T-helper 1 cell (primary cell): Measurements from ENCODE around the gene GLCE.
A peak's percentile ranks its signal among the peaks of the same experiment; 100 is the strongest.
"Not testable (repeated sequence)": the region's sequence is repeated elsewhere in the genome, so short reads cannot be mapped to it uniquely, and the experiment has no call there.

Experiments
- DNase-seq, 5 donors: peaks; one replicate each; pipeline ENCODE4 v3.0.0-alpha.2; 2012 to 2020

Gene GLCE

DNA sequence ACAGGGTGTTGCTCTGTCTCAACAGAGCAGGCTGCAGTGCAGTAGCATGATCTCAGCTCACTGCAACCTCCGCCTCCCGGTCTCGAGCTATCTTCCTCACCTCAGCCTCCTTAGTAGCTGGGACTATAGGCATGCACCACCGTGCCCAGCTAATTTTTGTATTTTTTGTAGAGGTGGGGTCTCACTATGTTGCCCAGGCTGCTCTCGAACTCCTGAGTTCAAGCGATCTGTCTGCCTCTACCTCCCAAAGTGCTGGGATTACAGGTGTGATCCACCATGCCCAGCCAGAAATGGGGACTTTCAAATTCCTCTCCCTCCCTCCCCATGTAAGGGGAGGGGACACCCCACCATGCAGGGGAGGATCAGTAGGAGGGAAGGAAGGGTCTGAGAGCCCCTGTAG, 141.7 kb downstream of the GLCE start:
- not testable (repeated sequence) for DNase-seq

DNA sequence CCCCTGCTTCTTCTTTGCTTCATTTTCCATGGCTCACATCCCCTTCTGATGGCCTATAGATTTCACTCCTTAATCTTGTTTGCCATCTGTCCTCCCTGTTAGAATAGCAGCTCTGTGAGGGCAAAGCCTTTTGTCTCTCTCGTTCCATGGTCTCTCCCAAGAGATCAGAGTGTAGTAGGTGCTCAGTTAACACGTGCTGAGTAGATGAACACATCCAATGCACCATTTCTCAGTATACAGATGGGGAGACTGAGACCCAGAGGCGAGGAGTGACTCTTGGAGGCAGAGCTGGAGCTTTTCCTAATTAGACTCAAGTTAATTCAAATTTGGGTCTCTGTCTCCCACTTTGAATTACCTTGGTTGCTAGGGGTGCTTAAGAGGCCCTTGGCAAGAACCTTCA, 142.5 kb downstream of the GLCE start:
- DNase-seq: no peak

DNA sequence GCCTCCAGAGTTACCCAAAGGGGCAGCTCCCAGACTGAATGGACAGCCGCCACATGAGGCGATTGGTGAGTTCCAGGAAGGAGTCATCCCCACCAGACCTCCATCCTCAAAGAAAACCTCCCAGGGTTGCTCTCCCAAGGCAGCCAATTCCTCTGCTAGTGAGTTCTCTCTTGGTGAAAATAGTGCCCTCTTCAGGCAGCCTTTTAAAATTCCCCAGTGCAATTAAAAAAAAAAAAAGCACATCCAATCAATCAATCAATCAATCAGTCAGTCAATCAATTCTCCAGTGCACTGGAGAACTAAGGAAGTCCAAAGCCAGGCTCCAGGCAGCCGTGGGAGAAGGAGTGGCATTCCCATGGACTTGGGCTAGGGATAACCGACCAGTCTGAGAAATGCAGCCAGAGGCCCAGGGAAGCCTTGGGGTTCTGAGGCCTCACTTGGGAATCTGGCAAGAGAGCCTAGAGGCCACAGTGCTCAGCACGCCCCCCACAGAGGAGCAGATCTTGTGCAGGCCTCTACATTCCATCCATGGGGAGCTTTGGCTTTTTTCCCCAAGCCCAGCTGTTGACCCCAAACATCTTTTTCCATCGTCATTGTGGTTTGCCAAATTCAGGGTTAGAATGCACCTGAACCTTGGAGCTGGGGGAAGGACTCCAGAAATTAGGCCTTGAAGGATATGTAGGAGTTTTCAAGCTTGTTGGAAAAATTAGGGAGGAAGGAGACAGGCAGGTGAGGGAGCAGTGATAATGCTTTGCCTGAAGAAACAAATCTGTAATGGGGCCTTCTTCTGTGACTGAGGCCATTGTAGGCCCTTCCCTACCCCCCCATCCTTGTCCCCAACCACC, 143.1 kb downstream of the GLCE start:
- DNase-seq: no peak

DNA sequence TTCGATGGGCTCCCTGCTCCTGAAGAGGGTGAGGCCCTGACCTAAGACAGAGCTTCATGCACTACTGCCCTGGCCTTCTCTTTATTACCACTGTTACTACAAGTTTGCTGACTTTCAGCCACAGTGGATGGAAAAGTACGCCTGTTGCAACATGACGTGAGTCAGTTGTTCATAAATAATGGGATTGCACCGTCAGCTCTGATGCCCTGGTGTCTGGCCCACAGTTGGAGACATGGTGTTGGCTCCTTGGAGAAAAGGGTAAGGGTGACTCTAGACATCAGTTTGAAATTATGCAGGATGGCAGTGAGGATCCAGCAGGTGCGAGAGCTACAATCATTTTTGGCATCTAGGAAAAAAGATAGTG, 143.7 kb downstream of the GLCE start:
- DNase-seq: no peak

DNA sequence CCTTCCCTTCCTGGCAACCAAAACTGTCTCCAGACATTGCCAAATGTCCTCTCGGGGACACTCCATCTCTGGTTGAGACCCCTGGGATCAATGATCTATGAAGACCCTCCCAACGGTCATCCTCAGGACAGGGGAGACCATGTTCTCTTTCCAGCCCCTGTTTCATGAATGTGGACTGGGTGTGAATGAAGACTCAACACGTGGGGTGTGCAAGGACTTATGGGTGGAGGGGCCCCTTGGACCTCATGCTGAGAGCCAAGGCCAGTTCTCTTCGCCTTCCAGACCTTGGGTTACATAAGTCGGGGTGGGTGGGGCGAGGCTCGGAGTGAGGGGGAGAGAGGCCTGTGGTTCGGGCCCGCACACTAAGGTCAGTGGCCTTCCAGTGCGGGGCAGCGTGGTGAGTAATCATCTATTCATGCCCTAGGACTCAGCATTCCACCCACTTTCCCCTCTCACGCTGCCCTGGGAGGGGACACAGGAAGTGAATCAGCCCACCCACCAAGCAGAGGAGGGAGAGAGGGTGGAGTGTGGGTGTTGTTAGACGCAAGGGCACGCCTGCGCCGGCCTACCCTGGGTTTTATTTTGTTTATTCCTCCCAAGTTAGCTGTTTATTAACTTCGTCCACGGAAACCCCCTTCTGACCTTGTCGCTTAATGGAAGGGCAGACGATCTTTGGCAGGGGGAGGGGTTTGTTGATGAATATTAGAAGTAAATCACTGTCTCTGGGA, 144.9 kb downstream of the GLCE start:
- no peak for DNase-seq

DNA sequence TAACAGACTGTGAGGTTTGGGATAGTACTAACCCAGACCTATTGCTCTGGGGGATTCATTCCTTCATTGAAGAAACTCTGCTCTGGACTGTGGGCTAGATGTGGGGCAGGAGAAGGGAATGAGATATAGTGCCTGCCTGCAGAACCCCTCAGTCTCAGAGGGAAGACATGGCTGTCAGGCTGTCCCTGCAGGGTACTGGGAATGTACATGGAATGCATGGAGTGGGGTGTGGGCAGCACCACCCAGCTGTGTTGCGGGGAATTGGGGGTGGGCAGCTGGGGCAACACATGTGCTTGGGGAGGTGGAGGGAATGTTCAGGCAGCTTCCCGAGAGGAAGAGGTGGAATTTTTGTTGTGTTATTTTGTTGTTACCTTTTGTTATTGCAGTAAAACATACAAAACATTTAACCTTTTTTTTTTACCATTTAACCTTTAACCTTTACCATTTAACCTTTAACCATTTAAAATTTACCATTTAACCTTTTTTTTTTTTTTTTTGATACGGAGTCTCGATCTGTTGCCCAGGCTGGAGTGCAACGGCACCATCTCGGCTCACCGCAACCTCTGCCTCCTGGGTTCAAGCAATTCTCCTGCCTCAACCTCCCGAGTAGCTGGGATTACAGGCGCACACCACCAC, 145.6 kb downstream of the GLCE start:
- DNase-seq: no peak

DNA sequence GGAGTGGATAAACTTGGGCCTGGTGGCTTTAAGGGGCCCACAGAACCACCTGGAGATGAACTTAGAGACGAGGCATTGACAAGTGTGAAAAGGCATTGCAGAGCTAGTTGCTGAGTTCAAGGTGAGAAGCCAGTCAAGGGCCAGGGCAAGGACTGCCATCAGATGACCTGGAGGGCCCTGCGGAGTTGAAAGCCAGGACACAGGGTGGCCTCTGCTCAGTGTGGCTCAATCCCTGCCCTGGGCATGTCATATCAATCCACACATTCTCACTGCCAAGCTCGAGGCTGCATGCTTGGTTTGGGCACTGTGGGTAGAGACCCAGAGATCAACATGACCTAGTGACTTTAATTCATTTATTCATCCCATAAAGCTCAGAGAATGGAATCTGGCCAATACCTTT, 147.5 kb downstream of the GLCE start:
- no peak for DNase-seq

DNA sequence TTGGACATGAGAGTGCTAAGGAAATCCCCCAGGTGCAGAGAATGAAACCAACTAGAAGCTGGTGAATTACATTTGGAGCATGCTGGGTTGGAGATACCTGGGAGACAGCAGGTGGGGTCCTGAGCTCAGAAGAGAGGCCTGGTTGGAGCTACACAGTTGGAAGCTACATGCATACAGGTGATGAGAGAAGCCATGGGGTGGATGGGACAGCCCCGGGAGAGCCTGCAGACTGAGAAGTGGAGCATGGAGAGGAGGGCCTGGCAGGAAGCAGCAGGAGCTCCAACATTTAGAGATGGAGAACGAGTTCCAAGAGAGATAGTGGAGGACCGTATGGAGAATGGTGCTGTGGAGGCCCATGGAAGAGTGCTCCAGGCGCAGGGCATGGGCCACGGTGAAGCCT, 148.5 kb downstream of the GLCE start:
- no peak for DNase-seq

DNA sequence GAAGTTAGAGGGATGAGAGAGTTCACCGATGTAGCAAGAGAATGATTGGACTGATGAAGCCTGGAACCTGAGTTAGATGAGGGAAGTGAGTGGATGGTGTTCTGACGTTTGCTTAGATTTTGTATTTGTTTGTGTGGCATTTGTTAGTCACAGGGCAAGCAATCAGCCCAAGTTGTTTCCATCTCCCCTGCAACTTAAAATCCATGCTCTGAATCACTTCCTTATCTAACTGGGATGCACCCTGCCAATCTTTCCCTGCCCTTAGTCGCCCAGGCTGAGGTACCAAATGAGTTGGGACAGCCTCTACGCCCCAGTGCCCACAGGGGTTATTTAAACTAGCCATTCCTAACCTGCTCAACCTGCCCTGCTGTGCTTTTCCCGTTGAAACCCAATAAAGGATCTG, 150.9 kb downstream of the GLCE start:
- no peak for DNase-seq

DNA sequence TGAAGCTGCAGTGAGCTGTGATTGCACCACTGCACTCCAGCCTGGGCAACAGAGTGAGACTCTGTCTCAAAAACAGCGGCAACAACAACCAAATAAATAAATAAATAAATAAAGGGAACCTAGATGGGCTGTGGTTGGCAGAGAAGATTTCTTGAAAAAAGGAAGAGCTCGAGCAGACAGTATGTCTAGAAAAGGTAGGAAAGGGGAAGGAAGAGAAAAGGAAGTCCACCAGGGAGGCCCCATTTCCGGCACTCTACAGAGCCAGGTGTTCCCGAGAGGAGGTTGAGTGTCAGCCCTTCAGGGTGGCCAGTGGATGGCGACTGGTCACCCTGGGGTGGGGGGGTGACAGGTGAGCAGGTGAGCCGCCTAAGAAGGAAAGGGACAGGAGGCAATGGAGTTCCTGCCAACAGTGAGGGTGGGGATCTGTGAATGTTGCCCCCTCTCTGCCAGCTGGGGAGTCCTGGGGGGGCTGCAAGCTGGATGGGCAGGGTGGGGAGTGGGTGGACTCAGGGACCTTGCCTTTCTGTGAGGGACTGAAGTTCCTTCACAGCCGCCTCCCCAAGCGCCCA, 153.1 kb downstream of the GLCE start:
- DNase-seq: no peak

DNA sequence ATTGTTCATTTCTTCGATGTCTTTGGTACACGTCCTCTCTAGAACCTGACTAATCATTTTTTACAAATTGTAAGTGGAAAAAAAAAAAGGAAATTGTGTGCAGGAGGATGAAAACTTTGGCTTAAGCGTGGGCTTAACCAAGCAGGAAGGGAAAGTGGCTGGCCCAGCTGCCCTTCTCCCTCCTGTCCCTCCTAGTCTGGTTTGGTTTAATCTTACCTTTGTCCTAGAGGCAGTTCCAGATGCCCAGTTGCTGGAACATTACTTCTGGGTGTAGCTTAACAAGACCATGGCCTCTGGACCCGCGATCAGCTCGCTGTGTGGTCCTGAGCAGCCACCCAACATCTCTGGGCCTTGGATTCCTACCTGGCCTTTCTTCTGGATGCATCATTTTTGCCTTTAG, 153.7 kb downstream of the GLCE start:
- no peak for DNase-seq

DNA sequence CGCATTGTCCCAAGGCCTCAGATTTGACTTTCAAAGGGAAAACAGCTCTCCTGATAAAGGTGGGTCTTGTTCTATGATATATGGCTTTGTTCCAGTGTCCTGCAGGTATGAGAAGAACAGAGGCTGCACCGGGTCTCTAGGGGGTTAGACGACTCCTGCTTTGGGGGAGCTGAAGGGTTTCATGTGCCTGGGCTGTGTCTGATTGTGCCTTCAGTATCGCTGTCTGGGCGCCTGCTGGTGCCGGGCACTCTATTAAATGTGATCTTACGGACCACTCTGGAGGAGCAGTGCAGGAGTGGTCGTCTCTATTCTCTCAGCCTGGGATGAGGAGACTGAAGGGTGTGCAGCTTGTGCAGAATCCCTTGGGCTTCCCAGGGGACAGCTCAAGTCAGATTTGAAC, 154.3 kb downstream of the GLCE start:
- no peak for DNase-seq

DNA sequence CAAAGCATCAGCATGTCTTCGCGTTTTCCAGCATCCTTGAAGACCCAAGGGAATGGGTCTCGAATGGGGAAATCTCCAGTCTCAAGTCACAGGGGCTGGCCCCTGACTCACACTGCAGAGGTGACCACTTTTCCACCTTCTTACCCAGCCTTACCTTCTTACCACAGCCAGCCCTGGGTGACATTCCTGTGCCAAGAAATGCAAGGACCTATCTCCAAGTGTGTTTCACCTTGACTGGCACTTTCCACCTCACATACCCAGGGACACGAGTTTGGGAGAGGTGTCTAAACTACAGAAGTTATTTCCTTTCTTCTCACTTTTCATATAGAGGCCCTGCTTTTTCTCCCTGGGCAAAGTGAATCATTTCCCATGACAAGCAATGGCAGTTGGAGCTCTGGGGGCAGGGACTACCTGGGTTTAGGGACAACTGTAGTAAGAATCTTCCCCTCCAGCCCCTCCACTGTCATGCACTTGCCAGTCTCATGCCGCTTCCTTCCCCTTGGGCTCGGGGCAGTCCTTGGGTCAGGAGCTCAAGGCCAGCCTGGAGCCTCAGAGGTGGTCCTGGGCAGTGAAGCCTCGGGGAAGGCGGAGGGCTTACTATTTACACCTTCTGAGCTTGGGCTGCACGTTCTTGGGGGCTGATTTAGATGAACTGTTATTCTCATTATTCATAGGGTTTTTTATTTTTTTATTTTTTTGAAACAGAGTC, 155.1 kb downstream of the GLCE start:
- no peak for DNase-seq

DNA sequence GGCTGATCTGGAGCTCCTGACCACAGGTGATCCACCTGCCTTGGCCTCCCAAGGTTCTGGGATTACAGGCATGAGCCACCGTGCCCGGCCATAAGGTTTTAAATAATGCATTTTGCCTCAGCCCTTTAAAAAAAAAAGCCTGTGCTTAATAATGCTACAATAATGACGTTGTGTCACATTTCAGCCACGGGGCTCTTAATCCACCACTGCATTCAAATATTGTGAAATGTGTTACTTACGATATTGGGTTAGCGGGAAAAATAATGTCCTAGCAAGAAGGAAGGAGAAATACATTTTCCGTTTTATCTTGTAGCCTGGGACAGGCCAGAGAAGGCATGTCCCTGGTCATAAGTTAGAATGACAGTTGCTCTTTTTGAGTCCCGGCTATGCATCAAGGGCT, 155.9 kb downstream of the GLCE start:
- no peak for DNase-seq

DNA sequence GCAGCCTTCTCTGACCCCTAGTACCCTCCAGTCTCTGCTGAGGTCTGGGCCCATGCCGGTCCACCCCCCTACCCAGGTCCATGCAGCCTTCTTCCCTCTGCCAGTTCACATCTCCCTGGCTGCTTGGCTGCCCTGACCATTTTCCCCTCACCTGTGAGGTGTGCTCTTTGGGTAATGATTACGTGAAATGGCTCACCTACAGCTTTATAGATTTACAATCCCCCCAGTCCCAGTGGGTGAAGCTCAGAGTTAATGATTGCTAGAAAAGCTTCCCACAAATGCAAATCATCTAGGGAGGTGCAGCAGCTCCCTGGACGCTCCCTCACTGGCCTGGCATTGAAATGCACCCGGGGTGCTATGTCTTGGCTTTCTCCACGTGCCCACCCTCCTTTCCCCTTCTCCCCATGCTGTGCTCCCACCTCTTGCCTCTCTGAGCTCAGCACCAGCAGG, 157.0 kb downstream of the GLCE start:
- no peak for DNase-seq

DNA sequence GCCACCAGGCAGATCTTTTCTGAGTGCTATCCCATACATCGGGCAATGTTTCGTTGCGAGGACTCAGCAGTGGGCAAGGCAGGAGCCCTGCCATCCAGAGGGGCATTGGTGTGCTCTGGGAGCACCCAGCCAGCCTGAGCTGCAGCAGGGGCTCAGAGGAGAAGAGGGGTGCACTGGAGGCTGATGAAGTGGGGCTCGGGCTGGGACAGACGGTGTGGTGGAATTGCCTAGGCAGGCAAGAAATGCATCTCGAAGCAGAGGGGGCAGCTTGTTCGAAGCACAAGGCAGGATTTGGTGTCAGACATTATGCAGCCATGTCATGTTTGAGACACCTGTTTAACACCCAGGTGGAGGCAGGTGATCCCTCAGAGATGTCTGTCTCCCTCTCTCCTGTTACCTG, 157.6 kb downstream of the GLCE start:
- no peak for DNase-seq

DNA sequence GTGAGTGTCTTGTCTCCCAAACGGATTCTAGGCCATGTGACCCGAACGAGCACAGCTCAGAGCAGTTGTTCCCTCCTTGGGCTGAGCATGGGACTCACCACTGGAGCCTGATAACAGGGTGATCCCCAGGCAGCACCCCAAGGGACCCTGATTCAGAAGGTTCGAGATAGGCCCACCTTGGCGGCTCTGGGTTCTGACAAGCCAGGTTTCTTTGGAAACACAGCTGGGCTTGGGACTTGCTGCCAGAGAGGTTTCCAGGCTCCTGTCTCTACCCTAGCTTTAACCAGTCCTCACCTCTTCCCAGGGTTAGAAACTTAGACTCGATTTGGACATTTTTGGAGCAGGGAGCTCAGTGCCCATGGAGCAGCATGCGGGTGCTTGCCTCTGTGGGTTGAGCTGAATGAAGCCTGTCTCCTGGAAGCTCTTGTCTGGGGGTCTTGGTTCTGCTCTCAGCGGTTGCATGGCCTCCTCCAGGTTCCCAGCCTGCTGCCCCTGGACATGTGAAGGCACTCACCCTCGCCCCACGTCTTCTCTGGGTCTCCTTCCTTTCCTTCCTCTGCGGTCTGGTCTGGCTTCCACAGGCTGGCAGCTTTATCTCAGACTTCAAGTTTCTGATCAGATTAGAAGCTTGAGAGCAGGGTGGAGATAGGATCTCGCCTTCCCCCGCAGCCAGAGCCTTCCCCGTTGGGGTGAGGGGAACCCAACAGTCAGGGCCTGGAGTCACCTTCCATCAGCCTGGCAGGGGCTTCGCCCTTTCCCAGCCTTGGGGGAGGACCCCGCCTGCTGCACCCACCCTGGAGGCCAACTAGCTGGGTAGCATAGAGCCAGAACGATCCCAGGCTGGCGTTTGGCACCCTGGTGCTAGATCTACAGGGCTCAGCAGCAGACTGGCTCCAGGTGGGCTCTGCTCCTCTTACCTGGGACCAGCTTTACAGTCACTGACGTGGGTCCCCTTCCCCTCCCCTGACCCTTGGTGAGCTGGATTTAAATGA, 159.2 kb downstream of the GLCE start:
- no peak for DNase-seq

DNA sequence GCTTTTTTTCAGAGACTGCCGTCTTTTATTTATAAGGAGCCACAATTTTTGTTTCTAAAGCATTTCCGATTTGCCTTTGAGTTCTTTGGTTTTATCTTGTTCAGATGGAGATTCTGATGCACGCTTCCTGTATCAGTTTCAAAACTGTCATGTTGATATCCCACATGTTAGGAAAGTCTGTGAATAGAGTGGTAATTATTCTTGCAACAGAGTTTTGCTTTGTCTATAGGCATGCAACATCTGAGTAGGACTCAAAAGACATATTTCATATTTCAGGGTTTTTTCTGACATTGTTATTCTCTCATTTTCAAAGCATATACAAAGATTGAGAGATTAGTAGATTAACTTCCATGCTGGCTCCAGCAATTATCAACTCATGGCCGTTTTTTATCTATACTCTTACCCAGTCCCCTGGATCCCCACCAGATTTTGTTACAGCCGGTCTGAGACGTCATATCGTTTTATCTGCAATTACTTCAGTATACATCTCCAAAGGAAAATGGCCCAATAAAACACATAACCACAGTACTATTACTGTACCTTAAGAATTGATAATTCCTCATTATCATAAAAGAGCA, 160.6 kb downstream of the GLCE start:
- DNase-seq: peak in 1 of 5 donors; percentile 40
